Neural cell (in vitro differentiated cells): ENCODE measurements around the gene OSBPL1A. TPM values are rescaled to one million over a fixed set of nuclear protein-coding genes. Genes with fewer than 3 reads are reported as not detected.

Experiments used
- H2AFZ ChIP-seq: fragments of 200-600, 300-800 bp; sonication (generic), shearing (Covaris generic); 2 replicates; pipeline ENCODE4 v1.6.0; 2014; ENCODE audit warnings: low read depth, mild to moderate bottlenecking, antibody characterized with exemption, low read length, moderate library complexity
- H3F3A ChIP-seq: fragments of 200-600 bp; shearing (Covaris generic); 2 replicates; pipeline ENCODE4 v1.6.1; 2016; ENCODE audit warnings: mild to moderate bottlenecking, moderate library complexity, mixed read lengths, antibody characterized with exemption, low read length; ENCODE audit not compliant: insufficient read depth, poor library complexity, severe bottlenecking
- H3K27ac ChIP-seq: fragments of 200-600, 300-800 bp; sonication (generic), shearing (Covaris generic); 2 replicates; pipeline ENCODE4 v1.5.1; 2014; ENCODE audit warnings: mild to moderate bottlenecking, low read length, moderate library complexity
- H3K27me3 ChIP-seq: fragments of 300-800, 200-600 bp; sonication (generic), shearing (Covaris generic); 2 replicates; pipeline ENCODE4 v1.6.0; 2014; ENCODE audit warnings: mild to moderate bottlenecking, low read depth, low read length, moderate library complexity; ENCODE audit not compliant: insufficient read depth
- H3K36me3 ChIP-seq: fragments of 300-800, 200-600 bp; sonication (generic), shearing (Covaris generic); 2 replicates; pipeline ENCODE4 v1.5.1; 2014; ENCODE audit warnings: mild to moderate bottlenecking, antibody characterized with exemption, low read length, moderate library complexity; ENCODE audit not compliant: insufficient read depth
- H3K4me2 ChIP-seq: fragments of 300-800, 200-600 bp; sonication (generic), shearing (Covaris generic); 2 replicates; pipeline ENCODE4 v1.6.0; 2014; ENCODE audit warnings: mild to moderate bottlenecking, low read length
- H3K4me3 ChIP-seq: fragments of 300-800, 200-600 bp; sonication (generic), shearing (Covaris generic); 2 replicates; pipeline ENCODE4 v1.5.1; 2014; ENCODE audit warnings: mild to moderate bottlenecking, low read length, moderate library complexity
- H3K79me2 ChIP-seq: fragments of 200-600 bp; shearing (Covaris generic); replicated peaks from 2 replicates; pipeline ENCODE4 v1.6.0; 2014; ENCODE audit warnings: mild to moderate bottlenecking, low read length, moderate library complexity; ENCODE audit not compliant: insufficient read depth
- H3K9ac ChIP-seq: fragments of 300-800, 200-600 bp; sonication (generic), shearing (Covaris generic); 2 replicates; pipeline ENCODE4 v1.6.1; 2016; ENCODE audit warnings: mild to moderate bottlenecking, low read length, mixed read lengths
- H3K9me2 ChIP-seq: fragments of 200-600 bp; shearing (Covaris generic); 2 replicates; pipeline ENCODE4 v1.6.1; 2016; ENCODE audit warnings: mild to moderate bottlenecking, low read length, mixed read lengths; ENCODE audit not compliant: insufficient read depth
- H3K9me3 ChIP-seq: fragments of 200-600, 300-800 bp; sonication (generic), shearing (Covaris generic); 2 replicates; pipeline ENCODE4 v1.6.1; 2016; ENCODE audit warnings: mild to moderate bottlenecking, mixed run types, low read length, moderate library complexity, mixed read lengths
- H4K20me1 ChIP-seq: fragments of 200-600 bp; shearing (Covaris generic); 2 replicates; pipeline ENCODE4 v1.6.1; 2016; ENCODE audit warnings: mild to moderate bottlenecking, mixed run types; ENCODE audit not compliant: insufficient read depth
- CTCF ChIP-seq: fragments of 450-650 bp; IDR thresholded peaks from 2 replicates; pipeline ENCODE4 v1.5.1; 2014; ENCODE audit warnings: antibody characterized with exemption, mild to moderate bottlenecking, moderate library complexity; ENCODE audit not compliant: poor library complexity, severe bottlenecking
- EP300 ChIP-seq: fragments of 450-650 bp; conservative IDR thresholded peaks from 2 replicates; pipeline ENCODE4 v1.6.1; 2014; ENCODE audit warnings: antibody characterized with exemption, mild to moderate bottlenecking, moderate library complexity; ENCODE audit not compliant: poor library complexity, severe bottlenecking
- EZH2 ChIP-seq: fragments of 200-600, 300-800 bp; shearing (Covaris generic), sonication (generic); IDR thresholded peaks from 2 replicates; pipeline ENCODE4 v1.6.1; 2014; ENCODE audit warnings: antibody characterized with exemption, low read length, borderline replicate concordance, mild to moderate bottlenecking; ENCODE audit not compliant: insufficient read depth, poor library complexity, severe bottlenecking
- MXI1 ChIP-seq: fragments of 450-650 bp; conservative IDR thresholded peaks from 2 replicates; pipeline ENCODE4 v1.6.1; 2014; ENCODE audit warnings: antibody characterized with exemption, mild to moderate bottlenecking; ENCODE audit not compliant: poor library complexity, severe bottlenecking
- POLR2AphosphoS5 ChIP-seq: IDR thresholded peaks from 2 replicates; pipeline ENCODE4 v1.6.1; 2012
- RAD21 ChIP-seq: fragments of 450-650 bp; conservative IDR thresholded peaks from 2 replicates; pipeline ENCODE4 v1.6.1; 2014; ENCODE audit warnings: antibody characterized with exemption, mild to moderate bottlenecking, moderate library complexity
- REST ChIP-seq: IDR thresholded peaks from 2 replicates; pipeline ENCODE4 v1.6.1; 2012; ENCODE audit warnings: borderline replicate concordance
- SMC3 ChIP-seq: fragments of 450-650 bp; conservative IDR thresholded peaks from 2 replicates; pipeline ENCODE4 v1.6.1; 2014; ENCODE audit warnings: antibody characterized with exemption, mild to moderate bottlenecking, moderate library complexity; ENCODE audit not compliant: poor library complexity
- TAF1 ChIP-seq: IDR thresholded peaks from 2 replicates; pipeline ENCODE4 v1.6.1; 2012; ENCODE audit warnings: low read depth
- polyA plus RNA-seq: library from polyadenylated mRNA; depleted of rRNA; stranded (reverse); fragments of >200 nt; gene quantifications from 2 replicates; pipeline ENCODE4 v1.2.3, GENCODE V29; 2014

OSBPL1A gene
- polyA plus RNA-seq, 1 donor from 2014 or later, result 24.9 TPM

- TF ChIP-seq RAD21, result no peak
- no peak for TF ChIP-seq TAF1
- no peak for TF ChIP-seq CTCF
- TF ChIP-seq POLR2AphosphoS5, result no peak
- TF ChIP-seq MXI1, result no peak
- TF ChIP-seq SMC3, result no peak
- TF ChIP-seq EZH2, result no peak
- TF ChIP-seq EP300, result no peak
- no peak for TF ChIP-seq REST
- Histone ChIP-seq H3K9ac (no peak overlapping the region), H3K27me3 (no peaks in the 10 kb centered on the region), H3K9me2 (no peaks in the 10 kb centered on the region), H3K9me3 (no peaks in the 10 kb centered on the region), H3K4me3 (no peak overlapping the region), H4K20me1 (no peaks in the 10 kb centered on the region), H3K4me2 (no peak overlapping the region), H3K79me2 (no peaks in the 10 kb centered on the region), H2AFZ (no peak overlapping the region), H3F3A (no peaks in the 10 kb centered on the region), H3K27ac (no peak overlapping the region), H3K36me3 (no peaks in the 10 kb centered on the region)
Measured at GRCh38 chr18:24160086-24160485, 237.5 kb downstream of the OSBPL1A start.

GRCh38 chr18:24157855-24158254, 239.8 kb downstream of the OSBPL1A start:
- no peaks in the 10 kb centered on the region for H3F3A ChIP-seq
- no peaks in the 10 kb centered on the region for H3K9me3 ChIP-seq
- no peaks in the 10 kb centered on the region for H3K36me3 ChIP-seq
- H4K20me1 ChIP-seq, result no peaks in the 10 kb centered on the region
- H3K27me3 ChIP-seq, result no peaks in the 10 kb centered on the region
- no peak overlapping the region for H3K9ac ChIP-seq
- no peak overlapping the region for H3K4me2 ChIP-seq
- no peak overlapping the region for H3K4me3 ChIP-seq
- no peaks in the 10 kb centered on the region for H3K79me2 ChIP-seq
- no peaks in the 10 kb centered on the region for H3K9me2 ChIP-seq
- no peak overlapping the region for H3K27ac ChIP-seq
- no peak overlapping the region for H2AFZ ChIP-seq
- no peak for TF ChIP-seq EZH2
- TF ChIP-seq MXI1, result no peak
- TF ChIP-seq EP300, result no peak
- TF ChIP-seq SMC3, result no peak
- TF ChIP-seq POLR2AphosphoS5, result no peak
- TF ChIP-seq RAD21, result no peak
- TF ChIP-seq TAF1, result no peak
- TF ChIP-seq REST, result no peak
- TF ChIP-seq CTCF, result no peak
